Measurements from ENCODE around the gene ADIPOR1.

- TF ChIP-seq CTCF (IDR thresholded peaks at IDR 0.05) = no peak
- TF ChIP-seq ZFX (IDR thresholded peaks at IDR 0.05; ENCODE audit: borderline replicate concordance) = no peak
These were observed 6.0 kb downstream of the ADIPOR1 start for GRCh38 chr1:202952099-202952498.
